Cortex of kidney (tissue), 1 donor: ENCODE results near the gene SPACDR.
"Not testable (repeated sequence)": the region's sequence is repeated elsewhere in the genome, so short reads cannot be mapped to it uniquely, and the experiment has no call there.

ENCODE experiments used
- DNase-seq: peaks from one replicate; lab custom pipeline; 2025; lab: John Stamatoyannopoulos, UW

SPACDR gene, protein sequence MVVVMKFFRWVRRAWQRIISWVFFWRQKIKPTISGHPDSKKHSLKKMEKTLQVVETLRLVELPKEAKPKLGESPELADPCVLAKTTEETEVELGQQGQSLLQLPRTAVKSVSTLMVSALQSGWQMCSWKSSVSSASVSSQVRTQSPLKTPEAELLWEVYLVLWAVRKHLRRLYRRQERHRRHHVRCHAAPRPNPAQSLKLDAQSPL

GRCh38 chr7:100464210-100464660 lies at the start of gene SPACDR:
Gene SPACDR (minus strand): TSS chr7:100464260. CDS start chr7:100464025, 235 bp downstream.
- no peak for DNase-seq

GRCh38 chr7:100513212-100513810 lies 49.3 kb upstream of the SPACDR start:
- DNase-seq, result no peak

DNA sequence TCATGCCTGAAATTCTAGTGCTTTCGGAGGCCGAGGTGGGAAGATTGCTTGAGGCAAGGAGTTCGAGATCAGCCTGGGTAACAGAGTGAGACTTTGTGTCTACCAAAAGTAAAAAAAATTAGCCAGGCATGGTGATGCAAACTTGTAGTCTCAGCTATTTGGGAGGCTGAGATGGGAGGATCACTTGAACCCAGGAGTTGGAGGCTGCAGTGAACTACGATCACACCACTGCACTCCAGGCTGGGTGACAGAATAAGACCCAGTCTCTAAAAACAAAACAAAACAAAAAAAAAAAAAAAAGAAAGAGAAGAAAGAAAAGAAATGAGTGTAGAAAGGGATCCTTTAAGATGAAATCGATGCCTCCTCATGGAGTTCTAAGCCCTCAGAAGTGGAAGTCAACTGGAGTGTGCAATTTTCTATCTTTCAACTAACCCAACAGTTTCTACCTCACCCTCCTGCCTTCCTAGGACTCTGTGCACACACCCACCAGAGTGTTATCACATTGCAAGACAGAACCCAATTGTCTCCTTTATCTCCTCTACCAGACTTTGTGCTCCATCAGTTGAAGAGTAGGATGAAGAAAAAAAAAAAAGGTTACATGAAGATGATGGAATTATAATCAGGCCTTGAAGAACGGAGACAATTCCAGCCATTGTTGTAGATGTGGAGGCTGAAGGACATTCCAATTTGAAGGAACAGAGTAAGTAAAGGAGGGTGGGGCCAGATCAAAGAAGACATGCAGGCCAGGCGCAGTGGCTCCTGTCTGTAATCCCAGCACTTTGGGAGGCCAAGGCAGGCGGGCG lies 46.6 kb upstream of the SPACDR start:
- DNase-seq, result no peak

DNA sequence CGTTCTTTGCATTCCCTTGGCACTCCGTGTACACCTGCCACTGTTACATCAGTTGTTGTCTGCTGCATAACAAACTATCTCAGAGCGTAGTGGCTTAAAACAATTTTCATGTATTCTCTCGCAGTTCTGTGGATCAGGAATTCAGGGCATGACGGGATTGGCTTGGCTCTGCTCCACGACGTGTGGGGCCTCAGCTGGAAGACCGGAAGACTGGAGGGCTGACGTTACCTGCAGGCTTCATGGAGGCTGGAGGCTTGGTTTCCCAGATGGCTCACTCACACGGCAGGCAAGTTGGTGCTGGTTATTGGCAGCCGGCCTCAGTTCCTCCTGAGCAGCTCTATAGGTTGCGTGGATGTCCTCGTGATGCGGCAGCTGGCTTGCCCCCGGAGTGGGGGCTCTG lies 45.2 kb upstream of the SPACDR start:
- no peak for DNase-seq

DNA sequence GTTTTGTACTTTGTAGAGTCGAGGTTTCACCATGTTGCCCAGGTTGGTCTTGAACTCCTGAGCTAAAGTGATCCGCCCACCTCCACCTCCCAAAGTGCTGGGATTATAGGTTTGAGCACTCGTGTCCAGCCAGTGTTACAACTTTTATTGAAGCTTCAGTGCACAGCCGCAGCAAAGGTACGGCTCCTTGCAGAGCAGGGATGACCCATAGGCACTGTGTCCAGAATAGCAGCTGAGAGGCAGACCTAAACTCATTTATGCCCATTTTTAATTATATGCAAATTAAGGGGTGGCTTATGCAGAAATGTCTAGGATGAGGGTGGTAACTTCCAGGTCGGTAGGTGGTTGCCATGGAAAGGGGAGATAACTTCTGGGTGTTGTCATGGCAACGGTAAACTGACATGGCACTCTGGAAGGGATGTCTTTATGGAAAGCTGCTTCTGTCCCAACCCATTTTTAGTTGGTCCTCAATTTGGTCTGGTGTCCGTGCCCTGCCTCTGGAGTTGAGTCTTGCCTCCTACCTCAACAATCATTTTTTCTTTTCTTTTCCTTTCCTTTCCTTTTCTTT lies 42.4 kb upstream of the SPACDR start:
- DNase-seq, result no peak

DNA sequence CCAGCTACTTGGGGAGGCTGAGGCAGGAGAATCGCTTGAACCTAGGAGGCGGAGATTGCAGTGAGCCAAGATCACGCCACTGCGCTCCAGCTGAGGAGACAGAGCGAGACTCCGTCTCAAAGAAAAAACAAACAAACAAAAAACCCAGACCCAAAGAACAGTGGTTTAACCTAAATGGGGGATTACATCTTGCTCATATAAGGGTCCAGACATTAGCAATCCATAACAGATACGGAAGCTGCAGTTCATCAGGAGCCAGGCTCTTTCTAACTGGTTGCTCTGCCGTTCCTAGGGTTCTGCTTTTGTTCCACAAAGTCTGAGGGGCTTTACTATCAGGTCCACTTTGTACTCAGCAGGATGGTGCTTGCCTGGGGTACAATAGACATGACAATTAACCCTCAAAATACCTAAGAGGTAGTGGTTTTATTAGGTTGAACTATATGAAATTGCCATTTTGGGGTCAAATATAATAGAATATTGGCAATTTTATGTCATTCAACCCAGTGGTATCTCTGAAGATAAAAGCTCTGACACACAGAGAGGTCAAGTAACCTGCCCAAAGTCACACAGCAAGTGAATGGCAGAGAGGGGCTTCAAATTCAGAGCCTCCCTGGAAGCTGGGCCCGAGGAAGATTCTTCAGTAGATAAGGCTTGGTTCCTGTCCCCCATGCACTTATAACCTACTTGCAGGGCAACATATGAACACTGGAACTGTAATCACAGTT lies 41.0 kb upstream of the SPACDR start:
- no peak for DNase-seq

DNA sequence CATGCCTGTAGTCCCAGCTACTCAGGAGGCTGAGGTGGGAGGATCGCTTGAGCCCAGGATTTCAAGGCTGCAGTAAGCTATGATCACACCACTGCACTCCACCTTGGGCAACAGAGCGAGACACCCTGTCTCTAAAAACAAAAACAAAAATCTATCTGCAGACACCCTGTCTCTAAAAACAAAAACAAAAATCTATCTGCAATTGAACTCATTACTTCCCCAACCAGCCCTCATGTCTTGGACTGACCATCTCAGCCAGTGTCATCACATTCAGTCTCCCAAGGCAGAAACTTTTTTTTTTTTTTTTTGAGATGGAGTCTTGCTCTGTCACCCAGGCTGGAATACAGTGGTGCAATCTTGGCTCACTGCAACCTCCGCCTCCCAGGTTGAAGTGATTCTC lies 40.0 kb upstream of the SPACDR start:
- DNase-seq, result not testable (repeated sequence)

- DNase-seq, result not testable (repeated sequence)
Observed at GRCh38 chr7:100500743-100501142, 36.7 kb upstream of the SPACDR start.

DNA sequence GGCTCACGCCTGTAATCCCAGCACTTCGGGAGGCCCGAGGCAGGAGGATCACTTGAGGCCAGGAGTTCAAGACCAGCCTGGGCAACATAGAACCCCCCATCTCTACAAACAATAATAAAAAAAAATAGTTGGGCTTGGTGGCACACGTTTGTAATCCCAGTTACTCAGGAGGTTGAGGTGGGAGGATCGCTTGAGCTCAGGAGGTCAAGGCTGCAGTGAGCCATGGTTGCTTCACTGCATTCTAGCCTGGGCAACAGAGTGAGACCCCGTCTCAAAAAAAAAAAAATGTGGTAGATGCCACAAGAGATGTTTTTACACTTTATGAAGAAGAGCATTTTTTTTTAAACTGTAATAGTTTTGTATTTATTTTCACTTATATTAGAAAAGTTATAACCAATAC lies 32.4 kb upstream of the SPACDR start:
- no peak for DNase-seq

- DNase-seq, result no peak
Observed at GRCh38 chr7:100493476-100494264, 29.6 kb upstream of the SPACDR start.

DNA sequence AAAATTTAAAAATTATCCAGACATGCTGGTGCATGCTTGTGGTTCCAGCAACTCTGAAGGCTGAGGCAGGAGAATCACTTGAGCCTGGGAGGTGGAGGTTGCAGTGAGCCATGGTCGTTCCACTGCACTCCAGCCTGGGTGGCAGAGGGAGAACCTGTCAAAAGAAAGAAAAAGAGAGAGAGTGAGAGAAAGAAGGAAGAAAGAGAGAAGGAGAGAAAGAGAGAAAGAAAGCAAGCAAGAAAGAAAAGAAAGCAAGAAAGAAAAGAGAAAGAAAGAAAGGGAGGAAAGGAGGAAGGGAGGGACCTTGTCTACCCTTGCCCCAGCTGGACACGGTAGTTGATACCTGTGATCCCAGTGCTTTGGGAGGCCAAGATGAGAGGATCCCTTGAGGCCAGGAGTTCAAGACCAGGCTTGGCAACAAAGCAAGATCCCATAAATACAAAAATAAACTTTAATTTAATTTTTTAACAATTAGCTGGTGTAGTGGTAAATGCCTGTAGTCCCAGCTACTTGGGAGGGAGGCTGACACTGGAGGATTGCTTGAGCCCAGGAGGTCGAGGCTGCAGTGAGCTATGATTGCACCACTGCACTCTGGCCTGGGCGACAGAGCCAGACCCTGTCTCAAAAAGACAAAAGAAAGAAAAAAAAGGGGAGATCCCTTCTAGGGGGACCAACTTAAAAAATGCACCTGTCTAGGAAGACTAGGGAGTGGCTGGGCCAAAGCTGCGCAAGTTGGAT lies 28.8 kb upstream of the SPACDR start:
- DNase-seq, result no peak

DNA sequence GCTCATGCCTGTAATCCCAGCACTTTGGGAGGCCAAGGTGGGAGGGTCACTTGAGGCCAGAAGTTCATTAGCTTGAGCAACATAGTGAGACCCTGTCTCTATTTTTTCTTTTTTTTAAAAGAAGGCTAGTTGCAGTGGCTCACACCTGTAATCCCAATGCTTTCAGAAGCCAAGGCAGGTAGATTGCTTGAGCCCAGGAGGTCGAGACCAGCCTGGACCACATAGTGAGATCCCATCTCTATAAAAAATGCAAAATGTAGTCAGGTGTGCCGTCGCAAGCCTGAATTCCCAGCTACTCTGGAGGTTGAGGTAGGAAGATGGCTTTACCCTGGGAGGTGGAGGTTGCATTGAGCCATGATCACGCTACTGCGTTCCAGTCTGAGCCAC lies 27.1 kb upstream of the SPACDR start:
- DNase-seq, result no peak

DNA sequence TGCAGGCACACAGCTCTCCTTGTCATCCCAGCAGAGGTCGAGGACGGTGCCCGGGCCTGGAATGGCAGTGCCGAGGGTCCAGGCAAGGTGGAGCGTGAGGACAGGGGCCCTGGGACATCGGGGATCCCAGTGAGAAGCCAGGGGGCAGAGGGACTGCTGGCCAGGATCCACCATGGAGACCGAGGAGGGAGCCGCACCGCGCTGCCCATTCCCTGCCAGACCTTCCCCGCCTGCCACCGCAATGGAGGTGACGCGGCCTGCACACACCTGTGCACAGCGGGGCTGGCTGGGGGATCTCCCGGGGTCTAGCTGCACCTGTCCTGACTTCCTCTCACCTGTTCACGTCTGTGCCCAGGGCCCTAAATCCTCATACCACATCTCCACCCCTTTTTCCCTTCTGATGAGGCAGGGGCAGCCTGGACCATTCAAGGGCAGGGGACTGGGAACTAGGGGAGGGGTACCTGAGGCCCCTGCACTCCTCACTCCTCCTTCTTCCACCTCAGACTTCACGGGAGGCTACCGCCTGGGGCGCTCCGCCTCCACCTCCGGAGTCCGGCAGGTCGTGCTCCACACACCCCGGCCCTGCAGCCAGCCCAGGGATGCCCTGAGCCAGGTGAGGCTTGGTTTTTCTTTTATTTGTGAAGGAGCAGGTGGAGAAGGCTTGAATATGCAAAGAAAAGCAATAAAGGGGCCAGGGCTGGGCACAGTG lies 26.6 kb upstream of the SPACDR start:
- no peak for DNase-seq

- DNase-seq, result no peak
Observed at GRCh38 chr7:100489824-100490223, 25.8 kb upstream of the SPACDR start.

DNA sequence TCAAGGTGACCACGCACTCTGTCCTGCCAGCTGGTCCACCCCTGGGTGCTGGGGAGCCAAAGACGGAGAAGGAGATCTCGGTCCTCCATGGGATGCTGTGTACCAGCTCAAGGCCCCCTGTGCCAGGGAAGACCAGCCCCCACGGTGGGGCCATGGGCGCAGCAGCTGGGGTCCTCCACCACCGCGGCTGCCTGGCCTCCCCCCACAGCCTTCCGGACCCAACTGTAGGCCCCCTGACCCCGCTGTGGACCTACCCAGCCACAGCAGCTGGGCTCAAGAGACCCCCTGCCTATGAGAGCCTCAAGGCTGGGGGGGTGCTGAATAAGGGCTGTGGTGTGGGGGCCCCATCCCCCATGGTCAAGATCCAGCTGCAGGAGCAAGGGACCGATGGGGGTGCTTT lies 25.1 kb upstream of the SPACDR start:
- DNase-seq, result no peak

DNA sequence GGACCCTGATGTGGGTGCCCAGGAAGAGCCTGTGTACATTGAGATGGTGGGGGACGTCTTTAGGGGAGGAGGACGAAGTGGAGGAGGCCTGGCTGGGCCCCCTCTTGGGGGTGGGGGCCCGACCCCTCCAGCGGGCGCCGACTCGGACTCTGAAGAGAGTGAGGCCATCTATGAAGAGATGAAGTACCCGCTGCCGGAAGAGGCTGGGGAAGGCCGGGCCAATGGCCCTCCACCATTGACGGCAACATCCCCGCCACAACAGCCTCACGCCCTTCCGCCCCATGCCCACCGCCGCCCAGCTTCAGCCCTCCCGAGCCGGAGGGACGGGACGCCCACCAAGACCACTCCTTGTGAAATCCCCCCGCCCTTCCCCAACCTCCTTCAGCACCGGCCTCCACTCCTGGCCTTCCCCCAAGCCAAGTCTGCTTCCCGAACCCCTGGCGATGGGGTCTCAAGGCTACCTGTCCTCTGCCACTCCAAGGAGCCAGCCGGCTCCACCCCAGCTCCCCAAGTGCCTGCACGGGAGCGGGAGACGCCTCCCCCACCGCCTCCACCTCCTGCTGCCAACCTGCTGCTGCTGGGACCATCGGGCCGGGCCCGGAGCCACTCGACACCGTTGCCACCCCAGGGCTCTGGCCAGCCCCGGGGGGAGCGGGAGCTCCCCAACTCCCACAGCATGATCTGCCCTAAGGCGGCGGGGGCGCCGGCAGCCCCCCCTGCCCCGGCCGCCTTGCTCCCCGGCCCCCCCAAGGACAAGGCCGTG lies 24.5 kb upstream of the SPACDR start:
- DNase-seq, result no peak

GRCh38 chr7:100486753-100487446 lies 22.8 kb upstream of the SPACDR start:
- DNase-seq, result no peak

DNA sequence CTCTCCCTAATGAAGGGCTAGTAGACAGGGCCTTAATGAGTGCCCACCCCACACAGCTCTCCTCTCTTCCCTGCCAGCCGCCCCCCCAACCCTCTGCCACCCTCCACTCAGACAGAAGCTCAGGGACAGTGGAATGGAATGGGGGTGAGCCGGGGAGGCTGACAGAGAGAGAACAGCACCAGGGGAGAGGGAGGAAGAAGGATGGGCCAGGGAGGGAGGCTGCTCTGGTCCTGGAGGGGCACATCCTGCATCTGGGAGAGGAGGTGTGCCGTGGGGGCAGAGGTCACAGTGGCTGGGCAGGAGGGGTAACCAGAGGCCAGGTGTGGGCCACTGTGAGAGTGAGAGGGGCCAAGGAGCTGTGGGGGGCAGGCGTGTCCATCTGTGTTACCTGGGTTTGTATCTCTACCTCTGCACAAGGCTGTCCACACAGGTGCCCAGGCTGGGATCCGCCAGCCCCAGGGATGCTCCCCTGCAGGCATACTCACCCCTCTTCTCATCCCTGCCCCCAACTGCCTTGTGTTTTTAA lies 22.1 kb upstream of the SPACDR start:
- DNase-seq, result no peak
